ENCODE results near the gene EREG.

DNA sequence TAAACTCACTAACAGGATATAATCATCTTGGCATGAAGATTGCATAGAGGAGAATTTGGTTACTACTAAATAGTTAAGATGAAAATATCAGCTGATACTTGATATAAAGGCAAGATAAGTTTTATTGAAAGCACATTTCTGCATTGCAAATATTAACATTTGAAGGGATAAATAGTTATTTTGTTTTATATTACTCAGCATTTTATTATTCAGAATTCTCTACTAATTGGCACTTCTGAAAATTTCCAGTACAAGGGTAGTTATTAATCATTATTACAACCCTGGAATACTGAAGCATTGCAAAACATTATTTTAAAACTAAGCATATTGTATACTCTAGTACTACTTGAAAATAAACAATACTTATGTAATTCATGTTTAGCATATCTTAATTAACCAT lies 47.3 kb downstream of the EREG start:
- TF ChIP-seq CTCF (IDR thresholded peaks at IDR 0.05) (no peak), POLR2A (IDR thresholded peaks at IDR 0.05) (no peak)

Data from esophagus squamous epithelium (tissue), 4 donors.